Measurements from ENCODE around the gene IQGAP2.

The IQGAP2 gene

GRCh38 chr5:76652809-76653414, 249.8 kb downstream of the IQGAP2 start:
- H3K9ac ChIP-seq (ENCODE audit: low read length): no peak overlapping the region
- H3F3A ChIP-seq (ENCODE audit: insufficient read depth): no peaks in the 10 kb centered on the region
- TF ChIP-seq EZH2phosphoT487 (conservative IDR thresholded peaks at IDR 0.05; ENCODE audit: low read length) (no peak), CTCF (IDR thresholded peaks at IDR 0.05; ENCODE audit: insufficient read depth, low read length, poor library complexity, severe bottlenecking) (no peak)
- H3K9me3 ChIP-seq (ENCODE audit: insufficient read depth, low read length): peaks cover 12% of the 10 kb centered on the region; the same call in 1 of the 2 replicates
- H2AFZ ChIP-seq (ENCODE audit: low read depth, low read length, severe bottlenecking): no peak overlapping the region
- no peaks in the 10 kb centered on the region for H3K79me2 ChIP-seq (ENCODE audit: insufficient read depth, low read length)
- H3K9me2 ChIP-seq (replicated peaks; ENCODE audit: insufficient read depth, low read length): no peaks in the 10 kb centered on the region
- H3K4me2 ChIP-seq (ENCODE audit: low read depth, low read length, poor library complexity, severe bottlenecking): no peak overlapping the region
- no peak overlapping the region for H3K27ac ChIP-seq (ENCODE audit: low read depth, low read length)
- no peak overlapping the region for H3K4me3 ChIP-seq (ENCODE audit: insufficient read depth, low read length, poor library complexity, severe bottlenecking)
- H3K27me3 ChIP-seq (ENCODE audit: low read length): no peaks in the 10 kb centered on the region
- H4K20me1 ChIP-seq (ENCODE audit: low read depth, low read length): no peaks in the 10 kb centered on the region
- H3K36me3 ChIP-seq (ENCODE audit: low read length): no peaks in the 10 kb centered on the region

GRCh38 chr5:76657091-76657490, 254.0 kb downstream of the IQGAP2 start:
- Histone ChIP-seq H3K9me2 (replicated peaks; ENCODE audit: insufficient read depth, low read length) (no peaks in the 10 kb centered on the region), H3K27me3 (ENCODE audit: low read length) (no peaks in the 10 kb centered on the region), H4K20me1 (ENCODE audit: low read depth, low read length) (no peaks in the 10 kb centered on the region), H3K9me3 (ENCODE audit: insufficient read depth, low read length) (no peaks in the 10 kb centered on the region), H3K79me2 (ENCODE audit: insufficient read depth, low read length) (no peaks in the 10 kb centered on the region), H3F3A (ENCODE audit: insufficient read depth) (no peaks in the 10 kb centered on the region), H3K27ac (ENCODE audit: low read depth, low read length) (no peak overlapping the region), H3K4me3 (ENCODE audit: insufficient read depth, low read length, poor library complexity, severe bottlenecking) (no peak overlapping the region), H3K36me3 (ENCODE audit: low read length) (no peaks in the 10 kb centered on the region), H3K4me2 (ENCODE audit: low read depth, low read length, poor library complexity, severe bottlenecking) (no peak overlapping the region), H2AFZ (ENCODE audit: low read depth, low read length, severe bottlenecking) (no peak overlapping the region), H3K9ac (ENCODE audit: low read length) (no peak overlapping the region)
- TF ChIP-seq CTCF (IDR thresholded peaks at IDR 0.05; ENCODE audit: insufficient read depth, low read length, poor library complexity, severe bottlenecking) (no peak), EZH2phosphoT487 (conservative IDR thresholded peaks at IDR 0.05; ENCODE audit: low read length) (no peak)

GRCh38 chr5:76657683-76658311, 254.7 kb downstream of the IQGAP2 start:
- H3K27me3 ChIP-seq (ENCODE audit: low read length): no peaks in the 10 kb centered on the region
- H3K9me2 ChIP-seq (replicated peaks; ENCODE audit: insufficient read depth, low read length): no peaks in the 10 kb centered on the region
- TF ChIP-seq CTCF (IDR thresholded peaks at IDR 0.05; ENCODE audit: insufficient read depth, low read length, poor library complexity, severe bottlenecking) (no peak), EZH2phosphoT487 (conservative IDR thresholded peaks at IDR 0.05; ENCODE audit: low read length) (no peak)
- H3K79me2 ChIP-seq (ENCODE audit: insufficient read depth, low read length): no peaks in the 10 kb centered on the region
- no peak overlapping the region for H2AFZ ChIP-seq (ENCODE audit: low read depth, low read length, severe bottlenecking)
- no peak overlapping the region for H3K27ac ChIP-seq (ENCODE audit: low read depth, low read length)
- H3F3A ChIP-seq (ENCODE audit: insufficient read depth): no peaks in the 10 kb centered on the region
- H3K4me3 ChIP-seq (ENCODE audit: insufficient read depth, low read length, poor library complexity, severe bottlenecking): no peak overlapping the region
- H3K9ac ChIP-seq (ENCODE audit: low read length): no peak overlapping the region
- no peaks in the 10 kb centered on the region for H3K9me3 ChIP-seq (ENCODE audit: insufficient read depth, low read length)
- no peak overlapping the region for H3K4me2 ChIP-seq (ENCODE audit: low read depth, low read length, poor library complexity, severe bottlenecking)
- no peaks in the 10 kb centered on the region for H3K36me3 ChIP-seq (ENCODE audit: low read length)
- H4K20me1 ChIP-seq (ENCODE audit: low read depth, low read length): no peaks in the 10 kb centered on the region

All from SU-DHL-6 (cell line).